Stimulated activated CD4-positive, alpha-beta T cell treated with anti-CD3 and anti-CD28 coated beads, Interleukin-12 subunit alpha, Interleukin-12 subunit beta, amount 100 ng/mL, for 24 hours (primary cell): ENCODE data around the gene FRMD3.

Source experiments
- DNase-seq, 2 experiments: peaks; one replicate each; pipeline ENCODE4 v3.0.0-alpha.2; 2020; ENCODE audit warnings: low read depth in 2 of 2

Gene FRMD3

GRCh38 chr9:83283528-83283927 is 254.7 kb downstream of the FRMD3 start:
- no peak for DNase-seq

GRCh38 chr9:83281306-83282255 is 256.6 kb downstream of the FRMD3 start:
- no peak for DNase-seq

DNA sequence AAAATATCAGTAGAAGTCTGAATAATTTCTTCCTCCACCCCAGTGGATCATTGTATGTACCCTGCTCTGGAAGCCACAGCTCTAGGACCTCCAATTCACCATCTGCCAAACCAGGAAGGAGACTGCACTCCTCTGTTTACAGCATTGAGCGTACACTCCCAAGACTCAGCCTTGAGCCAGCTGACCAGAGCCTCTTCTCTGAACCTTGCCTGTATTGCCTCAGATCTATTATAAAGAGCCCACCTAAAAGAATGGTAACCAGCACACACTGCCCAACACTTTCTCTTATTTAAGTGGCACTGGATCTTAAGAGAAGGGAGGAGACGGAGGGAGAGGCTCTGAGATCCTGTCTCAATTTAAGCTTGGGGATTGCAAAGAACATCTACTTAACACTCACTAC is 257.4 kb downstream of the FRMD3 start:
- DNase-seq, result no peak

DNA sequence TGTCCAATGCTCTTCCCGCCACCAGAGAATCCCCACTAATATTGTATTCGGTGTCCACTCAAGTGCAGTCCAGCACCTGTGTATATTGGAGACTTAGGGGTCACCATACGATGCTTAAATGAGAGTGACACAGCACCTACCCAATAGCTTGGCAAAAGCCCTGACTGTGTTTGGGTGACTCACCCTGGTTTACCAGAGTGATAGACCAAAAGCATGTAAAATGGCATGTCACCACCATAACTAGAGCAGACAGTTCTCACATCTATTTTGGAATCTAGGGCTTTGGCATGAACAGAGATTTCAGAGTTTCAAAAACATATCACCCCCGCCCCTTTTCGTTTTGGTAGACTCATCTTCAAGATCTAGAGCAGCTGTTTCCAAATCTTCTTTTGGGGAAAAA is 257.9 kb downstream of the FRMD3 start:
- DNase-seq, result no peak

DNA sequence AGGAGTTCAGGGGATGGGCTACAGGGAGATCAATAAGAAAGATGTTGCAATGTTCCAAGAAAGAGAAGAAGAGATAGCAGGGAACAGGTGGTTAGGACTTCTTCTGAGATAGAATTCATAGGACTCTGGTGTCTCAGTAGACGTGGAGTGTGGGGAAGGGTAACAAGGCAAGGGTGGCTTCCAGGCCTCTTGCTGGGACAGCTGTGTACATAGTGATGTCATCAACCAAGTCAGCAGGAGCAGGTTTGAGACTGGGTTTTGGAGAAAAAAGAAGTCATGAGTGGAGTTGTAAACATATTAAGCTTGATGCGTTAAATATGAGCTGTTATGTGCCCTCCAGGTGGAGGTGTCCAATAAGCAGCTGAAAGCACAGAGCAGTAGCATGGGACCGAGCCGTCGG is 263.4 kb downstream of the FRMD3 start:
- no peak for DNase-seq

DNA sequence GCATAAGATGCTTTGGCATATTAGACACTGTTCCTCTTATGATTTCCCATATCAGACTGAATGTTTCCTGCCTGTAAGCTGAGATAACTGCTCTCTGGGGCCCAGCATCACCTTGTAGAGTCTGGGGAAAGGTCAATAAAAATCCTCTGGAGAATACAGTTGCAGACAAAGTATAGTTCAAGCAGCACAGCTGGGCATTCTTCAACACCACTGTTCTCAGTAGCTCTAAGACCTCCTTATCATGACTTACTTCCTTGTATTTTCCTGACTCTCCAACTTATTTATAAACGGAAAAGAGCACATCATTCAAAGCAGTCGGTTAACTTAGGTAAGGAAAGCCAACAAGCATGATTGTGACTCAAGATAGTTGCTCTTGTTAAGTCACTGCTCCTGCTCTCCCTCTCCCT is 266.5 kb downstream of the FRMD3 start:
- DNase-seq, result no peak

DNA sequence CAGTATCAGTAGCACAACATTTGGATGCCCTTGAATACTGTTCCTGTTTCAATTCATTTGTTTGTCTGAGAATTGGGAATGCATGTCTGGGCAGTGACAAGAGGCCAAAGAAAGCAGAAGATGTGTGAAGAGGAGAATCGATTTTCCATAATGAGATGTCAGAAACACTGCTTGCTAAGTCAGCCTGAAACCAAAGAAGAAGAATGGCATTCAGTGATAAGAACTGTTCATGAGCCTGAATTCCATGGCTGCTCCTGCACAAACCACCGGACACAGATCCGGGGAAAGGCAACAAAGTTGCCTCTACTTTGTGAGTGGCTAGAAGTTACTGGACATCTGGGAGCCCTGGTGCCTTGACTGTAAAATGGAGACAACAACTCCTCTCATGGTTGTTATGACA is 268.1 kb downstream of the FRMD3 start:
- no peak for DNase-seq

GRCh38 chr9:83267741-83268140 is 270.5 kb downstream of the FRMD3 start:
- no peak for DNase-seq

- DNase-seq, result no peak
Measured at GRCh38 chr9:83266666-83267496, 271.3 kb downstream of the FRMD3 start.

DNA sequence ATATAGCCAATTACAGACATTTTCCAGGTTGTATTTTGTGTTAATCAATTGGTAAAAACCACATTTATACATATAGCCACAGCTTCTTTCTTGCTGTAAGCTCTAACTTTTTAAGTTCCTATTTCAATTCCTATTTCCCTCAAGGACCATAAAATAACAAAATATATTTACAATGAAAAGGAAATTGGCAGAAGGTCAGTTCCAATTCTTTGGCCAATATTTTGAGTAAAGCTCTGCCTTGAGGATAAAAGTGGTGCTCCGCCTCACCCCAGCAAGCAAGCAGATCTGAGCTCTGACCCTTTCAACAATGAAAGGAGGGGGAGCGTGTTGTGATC is 271.9 kb downstream of the FRMD3 start:
- DNase-seq, result no peak

DNA sequence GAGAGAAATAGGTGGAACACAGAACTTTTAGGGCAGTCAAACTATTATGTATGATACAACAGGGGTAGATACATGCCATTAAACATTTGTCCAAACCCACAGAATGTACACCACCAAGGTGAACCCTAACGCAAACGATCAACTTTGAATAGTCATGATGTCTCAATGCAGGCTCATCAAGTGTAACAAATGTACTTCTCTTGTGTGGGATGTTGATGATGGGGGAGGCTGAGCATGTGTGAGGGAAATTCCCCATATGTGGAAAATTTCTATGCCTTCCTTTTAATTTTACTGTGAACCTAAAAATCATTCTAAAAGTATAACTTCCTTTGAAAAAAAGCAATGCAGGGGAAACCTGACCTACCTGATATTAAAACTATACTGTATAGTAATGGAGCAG is 273.9 kb downstream of the FRMD3 start:
- no peak for DNase-seq

GRCh38 chr9:83259558-83259957 is 278.6 kb downstream of the FRMD3 start:
- DNase-seq, result no peak

DNA sequence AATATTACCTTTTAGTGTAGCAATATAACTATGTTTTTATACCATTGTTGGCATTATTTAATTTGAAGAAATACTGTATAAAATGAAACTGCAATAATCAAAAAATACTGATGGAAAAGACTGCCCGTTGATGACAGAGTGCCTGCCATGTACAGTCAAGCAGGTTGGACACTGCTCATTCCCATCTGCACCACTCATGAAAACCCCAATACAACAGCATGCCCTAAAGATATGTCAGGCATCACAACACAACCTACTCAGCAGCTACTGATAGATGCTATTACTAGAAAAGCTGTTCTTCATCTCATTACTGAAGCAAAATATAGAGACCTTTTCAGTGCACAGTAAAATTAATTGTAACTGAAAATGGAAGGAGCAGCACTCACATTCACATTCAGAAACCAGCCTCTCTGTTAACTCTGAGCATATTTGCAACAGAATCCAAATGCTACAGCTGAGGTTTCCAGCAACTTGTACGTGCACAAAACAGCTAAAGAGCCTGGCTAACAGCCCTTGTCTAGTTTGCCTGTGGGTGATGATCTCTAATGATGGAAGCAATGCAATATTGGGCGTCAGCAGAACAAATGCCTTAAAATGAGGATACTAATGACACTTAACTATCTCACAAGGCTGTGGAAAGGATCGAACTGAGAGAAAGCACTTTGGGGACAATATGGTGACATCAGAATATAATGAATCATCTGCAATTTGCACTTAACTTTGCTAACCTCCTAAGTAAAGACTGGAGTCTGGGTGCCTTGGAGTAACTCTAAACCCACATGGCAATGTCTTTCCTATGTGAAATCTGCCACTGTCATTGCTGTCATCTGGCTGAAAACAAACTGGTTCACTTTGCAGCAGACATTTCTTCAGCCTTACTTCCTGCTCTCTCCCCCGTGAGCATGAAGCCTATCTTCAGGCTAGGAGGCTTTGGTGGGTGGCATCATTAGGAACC is 280.0 kb downstream of the FRMD3 start:
- no peak for DNase-seq

- DNase-seq, result no peak
Measured at GRCh38 chr9:83247732-83248131, 290.5 kb downstream of the FRMD3 start.

- no peak for DNase-seq
Measured at GRCh38 chr9:83245979-83246659, 292.1 kb downstream of the FRMD3 start.

DNA sequence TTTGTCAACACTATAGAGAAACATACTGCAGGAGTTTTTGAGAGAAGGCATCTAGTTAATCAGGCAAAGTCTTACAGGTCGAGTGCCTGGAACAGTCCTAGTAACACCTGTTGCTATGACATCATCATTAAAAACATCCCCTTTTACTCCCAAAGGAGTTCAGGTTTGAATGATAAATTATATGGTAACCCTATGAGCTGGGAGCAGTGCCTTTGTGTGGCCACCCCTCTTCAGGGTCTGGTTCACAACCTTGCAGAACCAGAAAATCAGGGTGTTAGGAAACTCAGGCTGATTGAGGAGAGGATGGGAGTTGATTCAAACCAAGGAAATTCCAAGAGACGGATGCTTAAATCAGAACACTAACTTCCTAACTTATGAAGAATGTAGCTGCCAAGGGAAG is 296.1 kb downstream of the FRMD3 start:
- DNase-seq, result no peak

- DNase-seq, result no peak
Measured at GRCh38 chr9:83240671-83241070, 297.5 kb downstream of the FRMD3 start.

DNA sequence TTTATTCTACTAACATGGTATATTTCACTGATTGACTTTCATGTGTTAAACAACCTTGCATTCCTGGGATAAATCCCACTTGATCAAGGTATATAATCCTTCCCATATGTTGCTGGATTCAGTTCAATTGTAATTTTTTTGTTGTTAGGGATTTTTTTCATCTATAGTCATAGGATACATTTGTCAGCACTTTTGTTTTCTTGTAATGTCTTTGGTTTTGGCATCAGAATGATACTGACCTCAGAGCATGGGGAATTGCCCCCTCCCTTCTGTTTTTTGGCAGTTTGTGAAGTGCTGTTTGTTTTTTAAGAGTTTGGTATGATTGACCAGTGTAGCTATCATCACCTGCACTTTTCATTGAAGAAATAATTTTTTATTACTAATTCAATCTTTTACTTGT is 298.5 kb downstream of the FRMD3 start:
- DNase-seq, result no peak

GRCh38 chr9:83238871-83239640 is 299.1 kb downstream of the FRMD3 start:
- no peak for DNase-seq

DNA sequence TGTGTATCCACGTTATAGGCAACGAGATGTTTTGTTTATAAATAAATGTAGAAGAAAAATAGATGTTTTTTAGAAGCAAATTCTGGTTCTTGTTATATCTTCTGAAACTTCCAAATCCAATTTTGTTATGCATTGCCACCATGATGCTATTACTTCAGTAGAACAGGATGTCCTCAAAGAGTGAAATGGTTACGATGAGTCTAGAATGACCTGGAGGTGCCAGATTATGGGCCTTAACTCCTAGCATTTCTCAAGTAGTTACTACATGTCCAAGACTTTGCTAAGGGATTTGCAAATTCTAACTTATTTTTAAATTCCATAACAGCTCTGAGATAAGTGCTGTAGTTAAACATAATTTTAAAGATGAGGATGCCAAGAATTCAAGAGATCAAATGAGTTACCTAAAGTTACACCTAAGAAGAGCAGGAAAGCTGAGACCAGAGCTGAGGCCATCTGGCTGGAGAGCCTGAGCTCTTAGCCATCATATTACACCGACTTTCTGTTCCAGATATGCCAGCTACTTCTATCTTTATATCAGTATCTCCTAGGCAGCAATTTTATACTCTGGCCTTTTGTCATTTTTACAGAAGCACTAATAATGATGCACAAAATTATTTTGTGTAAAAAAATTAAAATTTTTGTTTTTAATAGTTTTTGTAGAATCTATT is 302.0 kb downstream of the FRMD3 start:
- no peak for DNase-seq
